PFSK-1 (cell line): ENCODE data around the gene TBC1D9B.

Source experiments
- FOXP2 ChIP-seq: optimal IDR thresholded peaks from 2 replicates; pipeline ENCODE3; 2011; ENCODE audit warnings: borderline replicate concordance, control low read depth, inconsistent platforms; ENCODE audit not compliant: insufficient read depth; ENCODE audit errors: extremely low read length, extremely low read depth
- POLR2AphosphoS5 ChIP-seq: IDR thresholded peaks from 2 replicates; pipeline ENCODE4 v1.6.1; 2012; ENCODE audit warnings: low read depth, mild to moderate bottlenecking, control low read depth, low read length, moderate library complexity
- REST ChIP-seq, 2 experiments: IDR thresholded peaks; 2 replicates each; pipeline versions ENCODE4 v1.6.1 to v1.8.0; 2011 to 2012; ENCODE audit warnings: low read depth in 2 of 2, low read length in 2 of 2, control low read depth in 1 of 2, inconsistent platforms in 1 of 2, mild to moderate bottlenecking in 1 of 2, moderate library complexity in 1 of 2; ENCODE audit not compliant: insufficient read depth in 1 of 2
- SIN3A ChIP-seq: IDR thresholded peaks from 2 replicates; pipeline ENCODE4 v1.6.1; 2012; ENCODE audit warnings: mild to moderate bottlenecking, low read length, moderate library complexity, borderline replicate concordance; ENCODE audit not compliant: insufficient read depth
- TAF1 ChIP-seq: IDR thresholded peaks from 2 replicates; pipeline ENCODE4 v1.6.1; 2012; ENCODE audit warnings: low read length, control low read depth, borderline replicate concordance; ENCODE audit not compliant: insufficient read depth

TBC1D9B gene

GRCh38 chr5:179923436-179923835 lies 15.7 kb upstream of the TBC1D9B start:
- TF ChIP-seq TAF1: no peak
- TF ChIP-seq SIN3A: no peak
- TF ChIP-seq REST (IDR thresholded peaks at IDR 0.05; ENCODE audit: insufficient read depth in 1 of 2, low read depth in 2 of 2, low read length in 2 of 2): no peak
- TF ChIP-seq FOXP2: no peak
- no peak for TF ChIP-seq POLR2AphosphoS5

DNA sequence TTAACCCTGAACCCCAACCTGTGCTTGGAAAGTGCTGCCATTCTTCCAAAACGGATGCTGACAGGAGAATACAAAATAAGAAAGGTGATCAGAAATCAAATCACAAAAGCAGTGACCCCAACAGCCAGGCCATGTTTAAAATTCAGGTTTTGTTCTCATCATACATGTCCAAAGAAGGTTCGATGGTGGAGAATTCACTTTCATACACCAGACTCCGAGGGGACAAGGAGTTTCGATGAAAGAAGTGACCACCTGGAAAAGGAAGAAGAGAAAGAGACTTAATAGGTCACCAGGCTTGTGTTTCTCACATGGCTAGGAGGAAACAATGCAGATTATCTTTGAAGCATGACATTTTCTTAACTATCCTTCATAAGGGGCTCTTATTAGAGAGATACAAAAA lies 12.5 kb upstream of the TBC1D9B start:
- TF ChIP-seq TAF1: no peak
- no peak for TF ChIP-seq POLR2AphosphoS5
- TF ChIP-seq FOXP2: no peak
- TF ChIP-seq SIN3A: no peak
- no peak for TF ChIP-seq REST (IDR thresholded peaks at IDR 0.05; ENCODE audit: insufficient read depth in 1 of 2, low read depth in 2 of 2, low read length in 2 of 2)

DNA sequence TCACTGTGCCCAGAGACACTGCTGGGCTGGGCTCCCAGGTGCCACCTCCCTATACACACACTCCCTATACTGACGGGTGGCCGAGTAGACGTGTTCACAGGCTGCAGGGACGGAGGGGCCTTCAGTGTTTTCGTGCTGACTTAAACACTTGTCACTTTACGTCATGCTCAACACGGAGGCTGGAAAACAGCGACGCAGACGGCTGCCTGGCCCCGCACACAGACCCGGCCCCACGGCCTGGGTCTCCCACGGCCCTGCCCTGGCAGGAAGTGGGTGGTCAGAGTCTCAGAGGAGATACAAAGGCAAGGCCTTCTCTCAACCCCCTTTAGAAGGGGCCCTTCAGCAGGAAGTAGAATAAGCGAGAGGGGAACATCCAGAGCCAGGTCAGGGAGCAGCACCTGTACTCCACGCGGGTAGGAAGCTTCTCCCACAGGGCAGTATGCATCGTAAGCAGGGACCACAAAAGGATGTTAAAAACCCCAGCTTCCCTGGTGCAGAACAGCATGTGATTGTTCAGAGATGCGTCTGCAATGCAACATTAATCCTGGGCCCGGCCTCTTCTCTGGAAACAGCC lies 11.9 kb upstream of the TBC1D9B start:
- TF ChIP-seq FOXP2 (no peak), POLR2AphosphoS5 (no peak), TAF1 (no peak), SIN3A (no peak), REST (IDR thresholded peaks at IDR 0.05; ENCODE audit: insufficient read depth in 1 of 2, low read depth in 2 of 2, low read length in 2 of 2) (no peak)

DNA sequence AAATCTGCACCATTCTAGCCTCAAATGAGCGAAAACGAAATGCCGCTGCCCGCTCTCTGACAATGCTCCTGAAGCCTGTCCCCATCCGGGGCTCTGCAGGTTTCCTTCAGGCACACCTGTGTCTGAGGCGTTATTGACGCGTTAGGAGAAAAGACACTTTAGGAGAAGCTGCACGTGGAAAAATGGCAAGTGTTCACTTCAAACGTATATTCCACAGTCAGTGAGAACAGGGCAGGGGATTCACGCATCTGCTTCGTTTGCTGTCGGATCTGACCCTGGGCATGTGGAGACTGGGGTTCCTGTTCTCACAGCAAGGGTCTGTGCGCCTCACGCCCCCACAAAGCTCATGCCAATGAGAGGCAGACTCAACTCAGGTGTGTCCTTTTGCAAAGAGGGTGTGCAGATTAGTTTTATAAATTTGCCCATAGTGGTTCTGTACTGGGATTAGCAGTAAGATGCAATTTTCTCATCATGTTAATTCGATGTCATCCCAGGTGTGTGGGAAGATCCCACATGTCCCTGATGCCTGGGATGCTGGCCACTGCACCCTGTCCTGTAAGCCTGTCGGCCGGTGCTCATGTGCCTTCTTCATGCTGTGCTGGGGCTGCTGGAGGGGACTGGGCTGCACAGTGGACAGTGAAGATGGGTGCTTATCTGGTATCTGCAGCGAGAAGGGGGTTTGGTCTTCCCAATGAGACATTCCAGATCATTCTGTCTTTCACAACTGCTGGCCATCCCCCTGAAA lies 11.2 kb upstream of the TBC1D9B start:
- TF ChIP-seq SIN3A: no peak
- TF ChIP-seq FOXP2: no peak
- no peak for TF ChIP-seq REST (IDR thresholded peaks at IDR 0.05; ENCODE audit: insufficient read depth in 1 of 2, low read depth in 2 of 2, low read length in 2 of 2)
- TF ChIP-seq TAF1: no peak
- TF ChIP-seq POLR2AphosphoS5: no peak
